Activated CD8-positive, alpha-beta memory T cell treated with anti-CD3 and anti-CD28 coated beads, Interleukin-2, amount 10 ng/mL, durations not matched to agents 7 days and 5 days (primary cell): ENCODE measurements around the gene KRT86. TPM values are rescaled to one million over a fixed set of nuclear protein-coding genes. Genes with fewer than 3 reads are reported as not detected.
A peak's percentile ranks its signal among the peaks of the same experiment; 100 is the strongest.
"Not testable (repeated sequence)": the region's sequence is repeated elsewhere in the genome, so short reads cannot be mapped to it uniquely, and the experiment has no call there.

Source experiments
- ATAC-seq: fragments of 150-1000 bp; cut with Tn5 transposase; one replicate; pipeline ENCODE4 v1.10.0; 2021; ENCODE audit warnings: moderate library complexity
- CTCF ChIA-PET: fragments of 350-600 bp; sonication (Branson Sonifier 250); formaldehyde crosslinking; loops from one replicate; lab custom pipeline; 2021; ENCODE audit warnings: antibody characterized with exemption; lab: Charles Lee
- DNase-seq: peaks from one replicate; pipeline ENCODE4 v3.0.0-alpha.2; 2020
- H3K27ac Mint-ChIP-seq: one replicate; pipeline ENCODE4 v1.8.0; 2021; ENCODE audit warnings: mild to moderate bottlenecking, mixed read lengths
- H3K27me3 Mint-ChIP-seq: one replicate; pipeline ENCODE4 v1.8.0; 2021; ENCODE audit warnings: mixed read lengths
- H3K36me3 Mint-ChIP-seq: one replicate; pipeline ENCODE4 v1.8.0; 2021; ENCODE audit warnings: mild to moderate bottlenecking, mixed read lengths
- H3K4me1 Mint-ChIP-seq: one replicate; pipeline ENCODE4 v1.8.0; 2021; ENCODE audit warnings: mixed read lengths
- H3K4me3 Mint-ChIP-seq: one replicate; pipeline ENCODE4 v1.8.0; 2021; ENCODE audit warnings: mild to moderate bottlenecking, moderate library complexity, mixed read lengths
- H3K9me3 Mint-ChIP-seq: one replicate; pipeline ENCODE4 v1.8.0; 2022; ENCODE audit warnings: low read depth, mixed read lengths
- total RNA-seq, 2 experiments: library from RNA; stranded (reverse); gene quantifications; one replicate each; pipeline ENCODE4 v1.2.3, GENCODE V29; 2021

Gene KRT86
- total RNA-seq, 2 experiments from 2014 or later: 0.18 to 1.2 TPM

DNA sequence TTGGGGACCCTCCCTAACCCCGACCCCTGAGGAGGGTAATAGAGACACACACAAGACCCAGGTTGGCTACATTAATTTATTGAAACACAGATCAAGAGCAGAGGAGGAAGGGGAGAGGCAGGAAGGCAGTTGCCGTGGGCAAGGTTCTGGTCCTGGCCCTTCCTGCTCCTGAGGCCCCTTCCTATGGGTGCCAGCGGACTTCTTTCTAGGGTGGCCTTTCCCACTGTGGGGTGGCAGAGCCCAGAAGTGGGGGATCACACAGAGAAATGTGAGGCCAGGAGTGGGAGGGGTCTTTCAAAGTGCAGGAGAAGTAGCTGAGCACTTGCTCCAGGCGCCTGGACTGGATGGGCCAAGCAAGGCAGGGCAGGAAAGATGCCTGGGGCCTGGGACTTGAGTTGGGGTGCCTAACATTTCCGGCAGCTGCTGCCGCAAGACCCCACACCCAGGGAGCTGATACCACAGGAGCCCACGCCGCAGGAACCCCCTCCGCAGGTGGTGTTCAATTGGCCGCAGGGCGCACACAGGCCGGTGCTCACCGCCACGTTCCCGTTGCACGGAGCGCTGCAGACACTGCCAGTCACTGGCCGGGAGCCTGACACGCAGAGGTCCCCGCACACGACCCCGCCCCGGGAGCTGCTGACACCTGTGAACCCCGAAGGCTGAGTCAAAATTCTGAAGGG, 11.5 kb downstream of the KRT86 start:
- no peak for ATAC-seq
- H3K4me3 Mint-ChIP-seq: no peak overlapping the region
- CTCF ChIA-PET: interaction anchor here (1.1 to 2.1 kb wide), 6 partner anchors 21 to 131 kb away, joined by 3 to 6 read pairs (median 5); no protein-coding TSS in a partner anchor
- H3K27me3 Mint-ChIP-seq: peaks cover 7% of the 10 kb centered on the region
- H3K4me1 Mint-ChIP-seq: peaks cover 14% of the 10 kb centered on the region
- no peaks in the 10 kb centered on the region for H3K36me3 Mint-ChIP-seq
- no peaks in the 10 kb centered on the region for H3K9me3 Mint-ChIP-seq
- H3K27ac Mint-ChIP-seq: no peak overlapping the region
- no peak for DNase-seq

DNA sequence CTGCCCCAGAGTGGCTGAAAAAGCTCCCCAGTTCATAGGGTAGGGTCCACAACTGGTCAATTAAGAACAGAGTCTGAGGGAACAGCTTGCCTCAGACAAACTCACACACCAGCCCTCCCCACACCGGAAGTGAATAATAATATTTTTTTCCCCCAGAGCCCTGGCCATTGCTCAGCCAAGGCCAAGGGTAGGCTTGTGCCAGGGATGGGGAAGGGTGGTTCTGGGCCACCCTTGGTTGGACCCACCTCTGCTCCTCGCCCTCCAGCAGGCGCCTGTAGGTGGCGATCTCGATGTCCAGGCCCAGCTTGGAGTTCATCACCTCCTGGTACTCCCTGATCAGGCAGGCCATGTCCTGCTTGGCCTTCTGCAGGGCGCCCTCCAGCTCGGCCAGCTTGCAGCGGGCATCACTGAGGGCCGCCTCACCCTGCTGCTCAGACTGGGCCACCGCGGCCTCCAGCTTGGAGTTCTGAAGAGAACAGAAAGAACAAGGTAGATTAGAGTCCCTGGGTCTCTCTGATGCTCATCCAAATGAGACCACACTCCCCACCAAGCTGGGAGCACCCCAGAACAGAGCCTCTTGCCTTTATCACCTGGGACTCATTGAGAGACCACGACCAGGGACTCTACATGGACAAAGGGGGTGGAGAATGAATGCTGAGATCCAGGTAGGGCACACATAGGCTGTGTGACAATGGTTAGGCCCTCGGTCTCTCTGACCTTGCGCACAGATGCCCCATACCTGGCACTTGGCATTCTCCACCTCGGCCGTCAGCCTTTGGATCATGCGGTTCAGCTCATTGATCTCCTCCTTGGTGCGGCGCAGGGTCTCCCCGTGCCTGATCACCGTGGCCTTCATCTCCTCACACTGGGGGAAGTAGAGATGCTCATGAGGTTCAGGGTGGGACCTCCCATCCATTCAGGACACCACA, 12.7 kb downstream of the KRT86 start:
- peaks cover 14% of the 10 kb centered on the region for H3K4me1 Mint-ChIP-seq
- peaks cover 10% of the 10 kb centered on the region for H3K27me3 Mint-ChIP-seq
- H3K27ac Mint-ChIP-seq, H3K36me3 Mint-ChIP-seq, DNase-seq, H3K9me3 Mint-ChIP-seq, ATAC-seq, H3K4me3 Mint-ChIP-seq: not testable (repeated sequence)
- CTCF ChIA-PET: interaction anchor here (1.1 to 2.1 kb wide), 4 partner anchors 20 to 132 kb away, joined by 3 to 6 read pairs (median 5); no protein-coding TSS in a partner anchor

DNA sequence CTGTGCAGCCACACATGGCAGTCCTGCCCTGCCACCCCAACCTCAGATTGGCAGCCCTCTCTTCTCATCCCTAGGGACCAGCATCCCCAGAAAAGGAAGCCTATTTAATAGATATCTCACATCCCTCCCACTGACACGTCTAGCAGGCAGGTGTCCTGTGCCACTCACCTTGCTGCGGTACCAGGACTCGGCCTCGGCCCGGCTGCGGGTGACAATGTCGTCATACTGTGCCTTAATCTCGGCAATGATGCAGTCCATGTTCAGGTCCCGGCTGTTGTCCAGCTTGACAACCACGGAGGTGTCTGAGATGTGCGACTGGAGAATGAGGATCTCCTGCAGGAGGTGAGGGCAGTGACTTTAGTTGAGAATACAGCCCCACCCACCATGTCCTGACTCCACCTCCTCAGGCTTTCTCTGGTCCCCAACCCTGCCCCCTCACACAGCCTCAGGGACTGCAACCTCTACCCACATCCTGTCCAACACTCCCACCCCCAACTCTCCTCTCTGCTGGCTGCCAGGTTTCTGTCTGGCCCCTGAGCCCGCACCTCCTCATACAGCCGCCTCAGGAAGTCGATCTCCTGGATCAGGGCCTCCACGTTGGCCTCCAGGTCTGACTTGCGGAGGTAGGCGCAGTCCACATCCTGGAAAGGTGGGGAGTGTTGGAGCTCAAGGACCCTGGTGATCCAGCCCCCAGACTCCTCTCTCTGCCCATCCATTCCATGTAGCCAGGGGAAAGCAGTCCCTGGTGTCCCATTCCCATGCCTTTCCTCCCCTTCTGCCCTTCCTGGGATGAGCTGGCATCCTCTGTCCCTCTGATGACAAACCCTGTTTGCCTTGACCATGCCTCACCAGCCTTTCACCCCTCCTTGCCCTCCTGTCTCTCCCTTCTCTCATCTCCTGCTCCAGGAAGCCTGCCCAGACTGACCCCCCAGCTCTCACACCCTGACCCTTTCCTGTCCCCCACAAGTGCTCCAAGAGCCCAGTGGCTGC, 13.7 kb downstream of the KRT86 start:
- H3K27me3 Mint-ChIP-seq: peaks cover 12% of the 10 kb centered on the region
- DNase-seq, H3K4me3 Mint-ChIP-seq, H3K9me3 Mint-ChIP-seq, H3K36me3 Mint-ChIP-seq: not testable (repeated sequence)
- CTCF ChIA-PET: interaction anchor here (1.1 to 2.1 kb wide), 2 partner anchors 9 to 133 kb away, joined by 3 to 5 read pairs; no protein-coding TSS in a partner anchor
- H3K4me1 Mint-ChIP-seq: peaks cover 14% of the 10 kb centered on the region
- ATAC-seq: peak; percentile 81
- peak overlapping the region; percentile 39 for H3K27ac Mint-ChIP-seq

DNA sequence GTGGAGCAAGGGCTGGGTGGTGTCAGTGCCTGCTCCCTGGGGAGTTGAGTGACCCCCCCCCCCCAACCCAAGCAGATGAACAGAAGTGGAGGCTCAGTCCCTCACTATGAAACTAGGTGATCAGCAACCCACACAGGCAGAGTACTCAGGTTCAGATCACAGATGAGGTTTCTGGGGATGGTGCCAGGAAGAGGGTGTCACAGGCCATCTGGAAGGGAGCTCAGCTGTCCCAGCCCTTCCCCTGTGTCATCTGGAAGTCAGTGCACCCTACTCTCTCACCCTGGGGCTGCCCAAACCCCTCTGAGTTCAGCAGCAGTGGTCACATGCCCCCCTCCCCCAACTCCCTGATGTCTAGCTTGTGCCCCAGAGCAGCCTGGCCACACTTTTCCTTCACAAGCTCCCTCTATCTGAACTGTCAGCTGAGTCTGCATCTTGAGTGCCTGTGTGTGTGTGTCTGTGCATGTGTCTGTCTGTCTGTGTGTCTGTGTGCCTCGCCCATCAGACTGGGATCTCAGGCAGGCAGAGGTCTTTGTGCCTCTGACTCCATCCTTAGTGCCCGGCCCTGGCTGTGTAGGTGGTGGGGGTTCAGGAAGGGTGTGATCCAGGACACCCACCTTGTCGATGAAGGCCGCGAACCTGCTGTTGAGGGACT, 16.2 kb downstream of the KRT86 start:
- not testable (repeated sequence) for H3K4me3 Mint-ChIP-seq, H3K27ac Mint-ChIP-seq, ATAC-seq, H3K36me3 Mint-ChIP-seq, H3K9me3 Mint-ChIP-seq, DNase-seq
- Mint-ChIP-seq H3K4me1 (peaks cover 19% of the 10 kb centered on the region), H3K27me3 (peaks cover 25% of the 10 kb centered on the region)
- CTCF ChIA-PET: interaction anchor here (2.5 kb wide), 1 partner anchor 11 kb away, joined by 20 read pairs; no protein-coding TSS in a partner anchor

DNA sequence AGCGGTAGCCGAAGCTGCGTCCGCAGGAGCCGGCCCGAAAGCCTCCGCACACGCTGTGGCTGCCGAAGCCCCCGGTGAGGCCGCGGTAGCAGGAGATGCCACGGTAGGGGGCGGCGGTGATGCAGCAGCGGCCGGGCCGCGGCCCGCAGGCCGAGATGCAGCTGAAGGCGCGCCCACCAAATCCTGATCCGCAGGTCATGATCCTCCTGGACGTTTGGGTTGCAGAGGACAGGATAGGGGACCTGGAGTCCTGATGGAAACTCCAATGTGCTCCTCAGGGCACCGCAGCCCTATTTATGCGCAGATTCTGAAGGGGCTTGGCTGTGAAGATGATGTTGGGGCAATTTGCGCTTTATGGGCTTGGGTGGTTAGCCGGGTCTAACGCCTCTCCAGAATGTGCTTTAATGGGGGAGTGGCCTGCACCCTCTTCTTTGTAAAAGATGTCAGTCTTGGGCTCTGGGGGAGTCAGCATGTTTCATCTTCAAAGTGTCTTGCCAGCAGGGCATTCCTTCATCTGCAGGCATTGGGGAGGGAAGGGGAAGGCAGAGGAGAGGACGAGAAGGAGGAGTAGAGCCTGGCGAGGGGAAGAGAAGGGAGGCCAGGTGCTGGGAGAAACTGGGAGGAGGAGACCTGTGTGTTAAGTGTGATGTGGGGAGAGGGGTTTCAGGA, 17.0 kb downstream of the KRT86 start, which contains the start of gene KRT81:
TSS of gene KRT81 (minus strand) at position 268 of the 669 bp plus-strand sequence. CDS start at position 199, 69 bp downstream.
- Mint-ChIP-seq H3K4me1 (peaks cover 20% of the 10 kb centered on the region), H3K27me3 (peaks cover 30% of the 10 kb centered on the region), H3K27ac (no peak within 1 kb of the TSS), H3K36me3 (peaks cover 3% of the 10 kb centered on the region), H3K4me3 (no peak within 1 kb of the TSS), H3K9me3 (no peaks in the 10 kb centered on the region)
- ATAC-seq (no peak), DNase-seq (no peak)
- CTCF ChIA-PET: interaction anchor here (1.5 to 2.5 kb wide), 2 partner anchors 12 to 15 kb away, joined by 6 to 20 read pairs; no protein-coding TSS in a partner anchor

DNA sequence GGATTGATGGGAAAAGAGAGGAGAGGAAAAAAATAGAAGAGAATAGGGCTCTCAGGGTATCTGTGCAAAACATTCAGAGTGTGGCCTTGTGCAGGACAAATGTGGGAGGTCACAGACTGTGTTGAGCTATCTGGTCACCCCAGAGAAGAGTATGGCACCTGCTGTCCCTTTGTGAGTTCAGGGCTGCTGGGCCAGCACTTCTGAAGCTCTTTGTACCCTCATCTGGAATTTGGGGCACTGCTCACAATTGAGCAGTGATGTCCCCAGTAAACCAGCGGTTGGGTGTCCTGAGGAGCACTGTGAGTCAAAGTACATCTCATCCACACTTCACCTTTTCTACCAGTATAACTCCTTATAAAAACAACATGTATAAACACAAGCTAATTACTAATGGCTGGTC, 19.5 kb downstream of the KRT86 start:
- no peak overlapping the region for H3K27ac Mint-ChIP-seq
- CTCF ChIA-PET: interaction anchor here (1.1 to 2.4 kb wide), 5 partner anchors 13 to 171 kb away, joined by 4 to 15 read pairs (median 5); no protein-coding TSS in a partner anchor
- H3K9me3 Mint-ChIP-seq: no peaks in the 10 kb centered on the region
- peaks cover 3% of the 10 kb centered on the region for H3K36me3 Mint-ChIP-seq
- H3K4me3 Mint-ChIP-seq: no peak overlapping the region
- DNase-seq (no peak), ATAC-seq (no peak)
- peaks cover 50% of the 10 kb centered on the region for H3K27me3 Mint-ChIP-seq
- peaks cover 6% of the 10 kb centered on the region for H3K4me1 Mint-ChIP-seq

DNA sequence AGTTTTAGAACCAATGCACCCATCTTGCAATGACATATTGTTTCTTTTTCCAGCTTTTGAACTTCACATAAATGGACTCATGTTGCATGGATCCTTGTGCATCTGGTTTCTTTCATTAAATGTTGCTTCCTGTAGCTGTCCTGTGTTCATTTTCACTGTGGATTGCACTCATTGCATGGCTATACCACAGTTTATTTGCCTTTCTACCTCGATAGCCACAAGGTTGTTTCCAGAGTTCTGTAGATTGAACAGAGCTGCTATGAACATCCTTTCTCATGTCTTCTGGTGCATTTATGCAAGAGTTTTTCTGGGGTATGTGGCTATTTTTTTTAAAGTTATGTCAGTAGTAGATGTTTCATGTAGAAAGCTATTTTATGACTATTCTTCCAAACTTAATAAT, 20.4 kb downstream of the KRT86 start:
- no peaks in the 10 kb centered on the region for H3K9me3 Mint-ChIP-seq
- H3K36me3 Mint-ChIP-seq: peaks cover 3% of the 10 kb centered on the region
- peaks cover 6% of the 10 kb centered on the region for H3K4me1 Mint-ChIP-seq
- H3K4me3 Mint-ChIP-seq: no peak overlapping the region
- H3K27me3 Mint-ChIP-seq: peaks cover 58% of the 10 kb centered on the region
- DNase-seq (no peak), ATAC-seq (no peak)
- H3K27ac Mint-ChIP-seq: no peak overlapping the region
- CTCF ChIA-PET: interaction anchor here (0.8 to 2.4 kb wide), 7 partner anchors 11 to 171 kb away, joined by 3 to 15 read pairs (median 4); no protein-coding TSS in a partner anchor

DNA sequence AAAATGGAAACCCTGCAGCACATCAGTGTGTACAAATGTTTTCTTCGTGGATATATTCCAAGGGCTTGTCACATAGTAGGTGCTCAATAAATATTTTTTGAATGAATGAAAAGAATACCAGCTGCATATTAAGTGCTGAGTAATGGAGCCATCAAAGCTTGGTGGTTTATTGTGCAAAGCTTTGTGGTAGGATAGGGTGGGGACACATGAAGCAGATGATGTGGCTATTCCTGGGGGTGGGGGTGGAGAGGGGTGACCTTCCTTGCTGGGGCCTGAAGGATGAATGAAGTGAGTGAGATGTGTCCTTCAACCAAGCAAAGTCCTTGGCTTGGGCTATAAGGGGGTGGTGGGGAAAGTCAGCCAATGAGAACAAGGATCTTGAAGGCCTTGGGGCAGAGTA, 21.2 kb downstream of the KRT86 start:
- DNase-seq (no peak), ATAC-seq (no peak)
- H3K27ac Mint-ChIP-seq: no peak overlapping the region
- no peaks in the 10 kb centered on the region for H3K9me3 Mint-ChIP-seq
- CTCF ChIA-PET: interaction anchor here (0.8 to 2.4 kb wide), 6 partner anchors 10 to 172 kb away, joined by 3 to 15 read pairs (median 4); no protein-coding TSS in a partner anchor
- peaks cover 6% of the 10 kb centered on the region for H3K4me1 Mint-ChIP-seq
- peaks cover 59% of the 10 kb centered on the region for H3K27me3 Mint-ChIP-seq
- H3K36me3 Mint-ChIP-seq: peaks cover 3% of the 10 kb centered on the region
- H3K4me3 Mint-ChIP-seq: no peak overlapping the region

DNA sequence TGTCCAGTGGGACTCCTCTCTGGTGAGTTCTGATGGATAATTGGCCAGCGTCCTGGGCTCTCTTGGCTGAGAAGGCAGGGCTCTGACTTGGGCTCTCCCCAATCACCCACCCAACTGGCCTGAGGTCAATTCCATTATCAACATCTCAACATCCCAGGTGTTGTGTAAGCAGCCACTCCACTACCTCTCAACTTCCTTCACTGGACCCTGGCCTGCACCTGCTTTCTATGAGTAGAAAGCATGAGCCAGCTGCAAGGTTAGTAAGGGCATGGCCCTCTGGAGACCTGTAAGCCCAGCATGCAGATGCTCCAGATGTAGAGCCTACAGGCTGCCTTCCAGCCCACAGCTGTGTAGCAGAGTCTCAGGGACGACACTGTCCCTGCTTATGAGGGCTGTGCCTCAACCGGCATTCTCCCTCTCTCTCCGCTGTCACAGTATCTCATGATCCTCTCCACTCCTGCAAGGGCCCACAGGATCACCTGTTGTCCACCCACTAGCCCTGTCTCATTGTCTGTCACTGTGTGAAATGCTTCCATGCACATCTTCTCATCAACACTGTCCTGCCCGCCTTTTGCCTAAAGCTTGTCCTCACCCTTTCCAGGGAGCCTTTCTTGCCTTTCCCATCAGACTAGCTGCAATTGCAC, 22.2 kb downstream of the KRT86 start:
- Mint-ChIP-seq H3K4me1 (peaks cover 6% of the 10 kb centered on the region), H3K27ac (no peak overlapping the region), H3K4me3 (no peak overlapping the region), H3K36me3 (peaks cover 3% of the 10 kb centered on the region), H3K27me3 (peaks cover 59% of the 10 kb centered on the region), H3K9me3 (no peaks in the 10 kb centered on the region)
- CTCF ChIA-PET: interaction anchor here (2.3 kb wide), 1 partner anchor 17 kb away, joined by 9 read pairs; no protein-coding TSS in a partner anchor
- ATAC-seq (no peak), DNase-seq (no peak)

DNA sequence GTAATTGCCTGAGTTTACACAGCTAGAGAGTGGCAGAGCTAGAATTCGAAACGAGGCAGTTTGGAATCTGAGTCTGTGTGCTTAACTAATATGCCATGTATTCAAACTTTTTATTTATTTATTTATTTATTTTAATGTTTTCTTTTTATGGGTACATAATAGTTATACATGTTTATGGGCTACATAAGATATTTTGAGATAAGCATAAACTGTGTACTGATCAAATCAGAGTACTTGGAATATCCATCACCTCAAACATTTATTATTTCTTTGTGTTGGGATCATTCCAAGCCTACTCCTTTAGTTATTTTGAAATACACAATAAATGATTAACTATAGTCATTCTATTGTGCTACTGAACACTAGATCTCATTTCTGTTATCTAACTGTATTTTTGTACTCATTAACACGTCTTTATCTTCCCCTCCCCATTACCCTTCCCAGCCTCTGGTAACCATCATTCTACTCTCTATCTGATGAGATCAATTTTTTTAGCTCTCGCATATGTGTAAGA, 24.3 kb downstream of the KRT86 start:
- no peak for DNase-seq
- H3K27ac Mint-ChIP-seq: no peak overlapping the region
- H3K9me3 Mint-ChIP-seq: no peaks in the 10 kb centered on the region
- peaks cover 6% of the 10 kb centered on the region for H3K4me1 Mint-ChIP-seq
- ATAC-seq: no peak
- CTCF ChIA-PET: no interaction called here
- H3K27me3 Mint-ChIP-seq: peaks cover 43% of the 10 kb centered on the region
- H3K36me3 Mint-ChIP-seq: peaks cover 3% of the 10 kb centered on the region
- no peak overlapping the region for H3K4me3 Mint-ChIP-seq
